Measurements from ENCODE around the gene FGGY. TPM values are rescaled to one million over a fixed set of nuclear protein-coding genes. Genes with fewer than 3 reads are reported as not detected.
"Not testable (repeated sequence)": the region's sequence is repeated elsewhere in the genome, so short reads cannot be mapped to it uniquely, and the experiment has no call there.

The FGGY gene
- total RNA-seq, 1 donor from 2014 or later = 24.3 TPM

DNA sequence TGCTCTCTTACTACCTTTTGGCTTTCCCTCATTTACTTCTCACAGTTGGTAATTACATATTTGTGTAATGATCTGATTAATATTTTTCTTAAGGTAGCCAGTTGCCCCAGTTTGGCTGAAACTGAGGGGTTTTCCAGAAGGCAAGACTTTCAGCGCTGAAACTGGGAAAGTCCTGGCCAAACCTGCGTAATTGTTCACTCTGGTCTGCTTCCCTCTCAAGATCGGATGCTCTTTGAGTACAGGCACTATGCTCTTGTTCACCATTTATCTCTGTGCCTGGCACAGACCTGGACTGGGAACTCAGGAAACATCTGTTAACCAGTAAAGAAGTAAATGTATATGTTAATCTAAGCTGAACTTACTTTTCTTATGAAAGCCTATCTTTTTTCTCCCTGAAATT lies 308.3 kb downstream of the FGGY start:
- DNase-seq (ENCODE audit: low read depth) = no peak
- TF ChIP-seq, protein P1, sequence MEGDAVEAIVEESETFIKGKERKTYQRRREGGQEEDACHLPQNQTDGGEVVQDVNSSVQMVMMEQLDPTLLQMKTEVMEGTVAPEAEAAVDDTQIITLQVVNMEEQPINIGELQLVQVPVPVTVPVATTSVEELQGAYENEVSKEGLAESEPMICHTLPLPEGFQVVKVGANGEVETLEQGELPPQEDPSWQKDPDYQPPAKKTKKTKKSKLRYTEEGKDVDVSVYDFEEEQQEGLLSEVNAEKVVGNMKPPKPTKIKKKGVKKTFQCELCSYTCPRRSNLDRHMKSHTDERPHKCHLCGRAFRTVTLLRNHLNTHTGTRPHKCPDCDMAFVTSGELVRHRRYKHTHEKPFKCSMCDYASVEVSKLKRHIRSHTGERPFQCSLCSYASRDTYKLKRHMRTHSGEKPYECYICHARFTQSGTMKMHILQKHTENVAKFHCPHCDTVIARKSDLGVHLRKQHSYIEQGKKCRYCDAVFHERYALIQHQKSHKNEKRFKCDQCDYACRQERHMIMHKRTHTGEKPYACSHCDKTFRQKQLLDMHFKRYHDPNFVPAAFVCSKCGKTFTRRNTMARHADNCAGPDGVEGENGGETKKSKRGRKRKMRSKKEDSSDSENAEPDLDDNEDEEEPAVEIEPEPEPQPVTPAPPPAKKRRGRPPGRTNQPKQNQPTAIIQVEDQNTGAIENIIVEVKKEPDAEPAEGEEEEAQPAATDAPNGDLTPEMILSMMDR (conservative IDR thresholded peaks at IDR 0.05; ENCODE audit: low read depth, low read length) = no peak

DNA sequence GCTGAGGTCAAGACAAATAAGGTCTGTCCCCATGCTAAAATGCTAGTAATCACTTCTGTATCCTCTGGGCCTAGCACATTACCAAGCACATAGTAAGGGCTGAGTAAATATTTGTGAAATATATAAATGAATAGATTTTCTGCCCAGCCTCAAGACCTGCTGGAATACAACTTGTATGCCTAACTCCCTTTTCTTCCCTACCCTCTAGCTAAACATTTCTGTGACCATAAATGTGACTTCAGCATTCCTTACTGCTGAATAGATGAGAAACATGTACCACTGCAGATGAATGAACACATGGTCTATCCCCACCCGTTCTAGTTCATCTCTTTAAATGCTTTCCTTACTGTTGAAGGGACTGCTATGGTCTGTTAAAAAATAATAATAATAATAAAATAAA lies 308.9 kb downstream of the FGGY start:
- DNase-seq (ENCODE audit: low read depth) = no peak
- TF ChIP-seq, protein P1 (conservative IDR thresholded peaks at IDR 0.05; ENCODE audit: low read depth, low read length) = no peak

More for the DNA sequence above, 308.3 kb downstream of the FGGY start:
- no peak overlapping the region for H3K4me3 ChIP-seq (ENCODE audit: low read depth, low read length)

DNA sequence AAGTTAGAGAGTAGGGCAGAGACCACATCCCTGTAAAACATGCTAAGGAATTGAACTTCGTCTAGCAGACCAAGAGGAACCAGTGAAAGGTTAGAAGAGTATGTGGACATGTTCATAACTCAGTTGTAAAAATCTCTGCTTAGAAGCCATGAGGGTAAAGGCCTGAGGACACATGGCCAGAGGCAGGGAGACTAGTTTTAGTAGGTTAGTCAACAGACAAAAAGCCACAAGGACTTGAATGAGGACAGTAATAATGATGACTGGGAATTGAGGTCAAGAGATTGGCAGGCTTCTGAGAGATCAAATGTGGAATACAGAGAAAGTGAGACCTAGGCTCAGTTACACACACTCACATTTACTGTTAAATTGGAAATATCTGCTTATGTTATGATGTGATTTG lies 312.4 kb downstream of the FGGY start:
- TF ChIP-seq, protein P1 (conservative IDR thresholded peaks at IDR 0.05; ENCODE audit: low read depth, low read length) = no peak
- H3K4me3 ChIP-seq (ENCODE audit: low read depth, low read length) = no peak overlapping the region
- no peak for DNase-seq (ENCODE audit: low read depth)

More for the DNA sequence above, 308.9 kb downstream of the FGGY start:
- no peak overlapping the region for H3K4me3 ChIP-seq (ENCODE audit: low read depth, low read length)

DNA sequence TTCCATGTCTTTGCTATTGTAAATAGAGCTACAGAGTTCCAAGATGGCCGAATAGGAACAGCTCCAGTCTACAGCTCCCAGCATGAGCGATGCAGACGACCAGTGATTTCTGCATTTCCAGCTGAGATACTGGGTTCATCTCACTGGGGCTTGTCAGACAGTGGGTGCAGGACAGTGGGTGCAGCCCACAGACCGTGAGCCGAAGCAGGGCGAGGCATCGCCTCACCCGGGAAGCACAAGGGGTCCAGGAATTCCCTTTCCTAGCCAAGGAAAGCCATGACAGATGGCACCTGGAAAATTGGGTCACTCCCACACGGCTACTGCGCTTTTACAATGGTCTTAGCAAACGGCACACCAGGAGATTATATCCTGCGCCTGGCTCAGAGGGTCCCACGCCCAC lies 313.6 kb downstream of the FGGY start:
- not testable (repeated sequence) for DNase-seq (ENCODE audit: low read depth); H3K4me3 ChIP-seq (ENCODE audit: low read depth, low read length)

DNA sequence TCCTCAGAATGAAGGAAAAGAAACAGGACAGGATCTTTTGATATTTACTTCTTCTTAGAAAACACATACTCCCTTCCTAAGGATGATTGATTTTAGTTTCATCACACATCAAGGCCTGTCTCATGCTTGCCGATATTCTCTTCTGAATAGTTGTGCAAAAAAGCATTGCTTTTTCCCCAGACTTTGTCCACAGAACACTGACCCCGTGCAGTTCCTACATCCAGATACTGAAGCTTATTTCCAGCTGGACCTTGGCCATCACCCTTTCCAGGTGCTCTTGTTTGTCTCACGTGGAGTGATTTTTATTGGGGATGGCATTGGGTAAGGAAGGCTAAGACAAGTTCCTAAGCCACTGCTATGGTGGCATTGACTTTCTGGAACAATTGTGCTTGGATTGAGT lies 320.5 kb downstream of the FGGY start:
- no peak for DNase-seq (ENCODE audit: low read depth)
- TF ChIP-seq, protein P1 (conservative IDR thresholded peaks at IDR 0.05; ENCODE audit: low read depth, low read length) = no peak
- H3K4me3 ChIP-seq (ENCODE audit: low read depth, low read length) = no peak overlapping the region

DNA sequence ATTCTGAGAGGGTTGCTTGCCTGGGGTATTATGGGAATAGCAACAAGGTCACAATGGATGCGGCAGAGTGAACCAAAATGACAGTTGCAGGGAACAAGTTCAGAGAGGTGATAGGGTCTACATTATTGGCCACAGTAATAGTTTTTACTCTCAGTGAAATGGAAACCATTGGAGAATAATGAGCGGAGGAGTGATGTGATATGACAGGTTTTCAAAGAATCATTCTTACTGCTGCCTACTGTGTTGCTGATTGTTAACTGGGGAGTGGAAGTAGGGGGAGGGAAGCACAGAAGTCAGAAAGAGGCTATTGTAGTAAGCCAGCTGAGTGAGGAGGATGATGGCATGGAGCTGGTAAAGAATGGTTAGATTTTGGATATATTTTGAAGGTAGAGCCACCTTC lies 322.7 kb downstream of the FGGY start:
- TF ChIP-seq, protein P1 (conservative IDR thresholded peaks at IDR 0.05; ENCODE audit: low read depth, low read length) = no peak
- DNase-seq (ENCODE audit: low read depth) = no peak

DNA sequence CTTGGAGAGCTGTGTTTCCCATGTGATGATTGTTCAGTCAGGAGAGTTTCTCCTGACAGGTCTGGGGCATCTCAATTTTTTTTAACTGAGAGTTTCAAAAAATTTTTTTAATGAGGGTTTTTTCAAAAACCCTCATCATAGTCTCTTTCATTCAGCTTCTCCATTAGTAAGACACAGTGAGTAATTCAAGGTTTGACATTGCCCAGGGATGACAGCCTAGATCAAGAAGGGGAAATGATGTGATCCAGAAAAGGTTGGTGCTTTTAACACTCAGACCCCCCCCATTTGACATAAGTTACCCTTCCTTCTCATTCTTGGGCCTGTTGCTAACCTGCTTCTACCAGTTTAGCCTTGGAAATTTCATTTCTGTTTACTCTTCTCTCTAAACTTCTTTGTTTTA lies 328.5 kb downstream of the FGGY start:
- H3K4me3 ChIP-seq (ENCODE audit: low read depth, low read length) = no peak overlapping the region
- DNase-seq (ENCODE audit: low read depth) = no peak
- TF ChIP-seq, protein P1 (conservative IDR thresholded peaks at IDR 0.05; ENCODE audit: low read depth, low read length) = no peak

More for the DNA sequence above, 322.7 kb downstream of the FGGY start:
- H3K4me3 ChIP-seq (ENCODE audit: low read depth, low read length) = no peak overlapping the region
